SK-N-SH (cell line): Measurements from ENCODE around the gene RELCH. TPM values are rescaled to one million over a fixed set of nuclear protein-coding genes. Genes with fewer than 3 reads are reported as not detected.

Source experiments
- CTCF ChIA-PET: fragments of 300-600, 350-600 bp; formaldehyde crosslinking; extraction: SDS; loops from one replicate; lab custom pipeline; 2021; lab: Yijun Ruan, JAX
- POLR2A ChIA-PET: fragments of 350-600 bp; sonication (Branson Sonifier 250); formaldehyde crosslinking; extraction: SDS; loops from one replicate; lab custom pipeline; 2020; ENCODE audit warnings: antibody characterized with exemption, inconsistent platforms; lab: Yijun Ruan, JAX
- DNase-seq: peaks from one replicate; pipeline ENCODE4 v3.0.0; 2012
- H2AFZ ChIP-seq: fragments of 200-600 bp; sonication (generic); 2 replicates; pipeline ENCODE4 v1.8.1; 2016; ENCODE audit warnings: antibody characterized with exemption, mild to moderate bottlenecking, low read depth
- H3F3A ChIP-seq: fragments of 200-600 bp; sonication (generic); replicated peaks from 2 replicates; pipeline ENCODE3; 2016; ENCODE audit warnings: antibody characterized with exemption, mild to moderate bottlenecking; ENCODE audit not compliant: insufficient read depth
- H3K27ac ChIP-seq, 2 experiments: fragments of 200-500 bp in 1 of 2; fragments of 200-600 bp in 1 of 2; sonication (Bioruptor generic) in 1 of 2; sonication (generic), shearing (Covaris generic) in 1 of 2; 2 replicates each; pipeline versions ENCODE4 v1.5.1 to v1.6.1; 2014 to 2016; ENCODE audit warnings: low read depth in 2 of 2, inconsistent platforms in 1 of 2, low read length in 1 of 2, mild to moderate bottlenecking in 1 of 2, mixed read lengths in 1 of 2
- H3K27me3 ChIP-seq: fragments of 200-600 bp; sonication (generic), shearing (Covaris generic); 2 replicates; pipeline ENCODE4 v1.6.1; 2016; ENCODE audit warnings: mixed run types; ENCODE audit not compliant: insufficient read depth
- H3K36me3 ChIP-seq, 2 experiments: fragments of 200-500 bp in 1 of 2; fragments of 200-600 bp in 1 of 2; sonication (Bioruptor generic) in 1 of 2; sonication (generic) in 1 of 2; replicated peaks in 1 of 2; 2 replicates each; pipeline versions ENCODE3 to v1.5.1; 2014 to 2016; ENCODE audit warnings: low read length in 1 of 2, mild to moderate bottlenecking in 1 of 2; ENCODE audit not compliant: insufficient read depth in 2 of 2, control insufficient read depth in 1 of 2
- H3K4me1 ChIP-seq, 2 experiments: fragments of 200-500 bp in 1 of 2; fragments of 200-600 bp in 1 of 2; sonication (Bioruptor generic) in 1 of 2; sonication (generic), shearing (Covaris generic) in 1 of 2; 2 replicates each; pipeline versions ENCODE4 v1.5.1 to v1.6.1; 2014 to 2016; ENCODE audit warnings: low read depth in 1 of 2, low read length in 1 of 2, mixed run types in 1 of 2; ENCODE audit not compliant: insufficient read depth in 2 of 2, control insufficient read depth in 1 of 2
- H3K4me2 ChIP-seq: fragments of 200-600 bp; sonication (generic), shearing (Covaris generic); 2 replicates; pipeline ENCODE4 v1.6.1; 2017; ENCODE audit warnings: mixed run types
- H3K4me3 ChIP-seq, 2 experiments: fragments of 200-500 bp in 1 of 2; fragments of 200-600 bp in 1 of 2; sonication (Bioruptor generic) in 1 of 2; sonication (generic), shearing (Covaris generic) in 1 of 2; 2 replicates each; pipeline versions ENCODE4 v1.5.1 to v1.8.1; 2014 to 2016; ENCODE audit warnings: low read depth in 2 of 2, inconsistent platforms in 1 of 2, low read length in 1 of 2, mild to moderate bottlenecking in 1 of 2, mixed read lengths in 1 of 2, moderate library complexity in 1 of 2
- H3K79me2 ChIP-seq: fragments of 200-600 bp; sonication (generic); 2 replicates; pipeline ENCODE4 v1.8.1; 2017; ENCODE audit warnings: mild to moderate bottlenecking; ENCODE audit not compliant: insufficient read depth
- H3K9ac ChIP-seq: fragments of 200-600 bp; sonication (generic); 2 replicates; pipeline ENCODE4 v1.6.1; 2017; ENCODE audit warnings: mixed run types
- H3K9me2 ChIP-seq: fragments of 200-600 bp; sonication (generic); 2 replicates; pipeline ENCODE4 v1.6.1; 2017; ENCODE audit warnings: mixed run types
- H3K9me3 ChIP-seq: fragments of 200-600 bp; sonication (generic); 2 replicates; pipeline ENCODE4 v1.6.1; 2017; ENCODE audit warnings: mixed run types, mild to moderate bottlenecking, moderate library complexity
- H4K20me1 ChIP-seq: fragments of 200-600 bp; sonication (generic); 2 replicates; pipeline ENCODE4 v1.6.1; 2017; ENCODE audit warnings: mild to moderate bottlenecking, mixed run types; ENCODE audit not compliant: insufficient read depth
- CHD2 ChIP-seq: fragments of 150-350 bp; IDR thresholded peaks from 2 replicates; pipeline ENCODE4 v1.6.1; 2018; ENCODE audit warnings: low read length; ENCODE audit not compliant: partially characterized antibody
- ELF1 ChIP-seq: IDR thresholded peaks from 2 replicates; pipeline ENCODE4 v1.4.0; 2012
- GABPA ChIP-seq: IDR thresholded peaks from 2 replicates; pipeline ENCODE4 v1.4.0; 2012; ENCODE audit warnings: low read depth, mild to moderate bottlenecking
- GATA2 ChIP-seq: sonication (generic); formaldehyde crosslinking; IDR thresholded peaks from 2 replicates; pipeline ENCODE4 v1.5.0; 2020; ENCODE audit warnings: mild to moderate bottlenecking, missing genetic modification reagents
- JUND ChIP-seq: IDR thresholded peaks from 2 replicates; pipeline ENCODE4 v1.4.0; 2012
- NFIC ChIP-seq: IDR thresholded peaks from 2 replicates; pipeline ENCODE4 v1.4.0; 2012; ENCODE audit warnings: borderline replicate concordance
- PBX3 ChIP-seq: IDR thresholded peaks from 2 replicates; pipeline ENCODE4; 2012
- POLR2AphosphoS5 ChIP-seq: IDR thresholded peaks from 2 replicates; pipeline ENCODE4 v1.6.1; 2012; ENCODE audit warnings: low read depth, low read length
- RAD21 ChIP-seq: IDR thresholded peaks from 2 replicates; pipeline ENCODE4 v1.6.1; 2012; ENCODE audit warnings: mild to moderate bottlenecking, low read length
- RXRA ChIP-seq: IDR thresholded peaks from 2 replicates; pipeline ENCODE4 v1.4.0; 2012; ENCODE audit warnings: low read depth, mild to moderate bottlenecking, borderline replicate concordance
- SIN3A ChIP-seq: IDR thresholded peaks from 2 replicates; pipeline ENCODE4 v1.6.1; 2012; ENCODE audit warnings: low read depth, mild to moderate bottlenecking, low read length, moderate library complexity, borderline replicate concordance
- SMC3 ChIP-seq: IDR thresholded peaks from 2 replicates; pipeline ENCODE4 v1.6.1; 2012; ENCODE audit warnings: low read depth, low read length, improper control_type of control experiment
- TAF1 ChIP-seq: IDR thresholded peaks from 2 replicates; pipeline ENCODE4 v1.6.1; 2012; ENCODE audit warnings: low read depth, mild to moderate bottlenecking, low read length, moderate library complexity, borderline replicate concordance
- TCF12 ChIP-seq: IDR thresholded peaks from 2 replicates; pipeline ENCODE4 v1.4.0; 2012
- TEAD4 ChIP-seq: IDR thresholded peaks from 2 replicates; pipeline ENCODE4 v1.4.0; 2012; ENCODE audit warnings: mild to moderate bottlenecking, borderline replicate concordance; ENCODE audit not compliant: insufficient read depth
- USF1 ChIP-seq: IDR thresholded peaks from 2 replicates; pipeline ENCODE4 v1.4.0; 2012; ENCODE audit warnings: low read depth, borderline replicate concordance
- USF2 ChIP-seq: fragments of 150-350 bp; IDR thresholded peaks from 2 replicates; pipeline ENCODE4 v1.6.1; 2017; ENCODE audit warnings: antibody characterized with exemption, low read length, low read depth, borderline replicate concordance
- polyA plus RNA-seq, 3 experiments: library from polyadenylated mRNA; depleted of rRNA; stranded (reverse); fragments of >200 nt; gene quantifications; 2 replicates each; pipeline ENCODE4 v1.2.3, GENCODE V29; 2012
- TF ChIP-seq, protein P1 (sequence below): fragments of 200-600 bp; sonication (generic); IDR thresholded peaks from 2 replicates; pipeline ENCODE4 v1.6.1; 2017; ENCODE audit warnings: antibody characterized with exemption, mild to moderate bottlenecking, moderate library complexity
- TF ChIP-seq, protein P2 (sequence below): fragments of 150-350 bp; IDR thresholded peaks from 2 replicates; pipeline ENCODE4 v1.6.1; 2016; ENCODE audit warnings: mild to moderate bottlenecking, low read depth, low read length

The RELCH gene
- polyA plus RNA-seq, 1 of the 3 experiments (the other 2 are of a cell fraction), result 7.4 TPM

DNA sequence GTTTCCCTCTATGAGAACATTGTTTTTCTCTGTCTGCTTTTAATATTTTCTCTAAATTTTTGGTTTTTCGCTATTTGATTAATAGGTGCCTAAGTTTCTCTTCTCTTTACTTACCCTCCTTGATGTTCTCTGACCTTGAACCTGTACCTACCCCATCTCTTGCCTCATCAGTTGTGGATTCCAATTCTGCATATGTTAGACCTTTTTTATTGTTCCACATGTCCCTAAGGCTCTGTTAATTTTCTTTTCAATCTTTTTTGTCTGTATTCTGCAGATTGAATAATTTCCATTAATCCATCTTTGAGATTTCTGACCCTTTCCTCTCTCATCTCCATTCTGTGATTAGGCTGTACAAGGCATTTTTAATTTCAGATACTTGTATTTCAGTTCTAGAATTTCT, 23.1 kb downstream of the RELCH start (continued):
- no peak for TF ChIP-seq NFIC
- TF ChIP-seq POLR2AphosphoS5, result no peak
- TF ChIP-seq TAF1, result no peak
- no peak for TF ChIP-seq RAD21
- no peak for TF ChIP-seq CHD2
- TF ChIP-seq, protein P1, sequence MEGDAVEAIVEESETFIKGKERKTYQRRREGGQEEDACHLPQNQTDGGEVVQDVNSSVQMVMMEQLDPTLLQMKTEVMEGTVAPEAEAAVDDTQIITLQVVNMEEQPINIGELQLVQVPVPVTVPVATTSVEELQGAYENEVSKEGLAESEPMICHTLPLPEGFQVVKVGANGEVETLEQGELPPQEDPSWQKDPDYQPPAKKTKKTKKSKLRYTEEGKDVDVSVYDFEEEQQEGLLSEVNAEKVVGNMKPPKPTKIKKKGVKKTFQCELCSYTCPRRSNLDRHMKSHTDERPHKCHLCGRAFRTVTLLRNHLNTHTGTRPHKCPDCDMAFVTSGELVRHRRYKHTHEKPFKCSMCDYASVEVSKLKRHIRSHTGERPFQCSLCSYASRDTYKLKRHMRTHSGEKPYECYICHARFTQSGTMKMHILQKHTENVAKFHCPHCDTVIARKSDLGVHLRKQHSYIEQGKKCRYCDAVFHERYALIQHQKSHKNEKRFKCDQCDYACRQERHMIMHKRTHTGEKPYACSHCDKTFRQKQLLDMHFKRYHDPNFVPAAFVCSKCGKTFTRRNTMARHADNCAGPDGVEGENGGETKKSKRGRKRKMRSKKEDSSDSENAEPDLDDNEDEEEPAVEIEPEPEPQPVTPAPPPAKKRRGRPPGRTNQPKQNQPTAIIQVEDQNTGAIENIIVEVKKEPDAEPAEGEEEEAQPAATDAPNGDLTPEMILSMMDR, result no peak
- no peak for TF ChIP-seq PBX3

- H3K9ac ChIP-seq, result no peak overlapping the region
- H3K4me2 ChIP-seq, result no peak overlapping the region
- DNase-seq, result no peak
- no peaks in the 10 kb centered on the region for H3K9me2 ChIP-seq
- no peaks in the 10 kb centered on the region for H3F3A ChIP-seq
- no peaks in the 10 kb centered on the region for H3K9me3 ChIP-seq
- H3K36me3 ChIP-seq, result peaks cover 22% of the 10 kb centered on the region in 2 experiments
- H2AFZ ChIP-seq, result no peak overlapping the region
- H3K27me3 ChIP-seq, result no peaks in the 10 kb centered on the region
- no peaks in the 10 kb centered on the region for H3K4me1 ChIP-seq
- no peak overlapping the region for H3K4me3 ChIP-seq
- no peaks in the 10 kb centered on the region for H4K20me1 ChIP-seq
- TF ChIP-seq GATA2, result no peak
- TF ChIP-seq TCF12, result no peak
- TF ChIP-seq USF2, result no peak
- TF ChIP-seq SMC3, result no peak
- no peak for TF ChIP-seq SIN3A
- TF ChIP-seq, protein P2, sequence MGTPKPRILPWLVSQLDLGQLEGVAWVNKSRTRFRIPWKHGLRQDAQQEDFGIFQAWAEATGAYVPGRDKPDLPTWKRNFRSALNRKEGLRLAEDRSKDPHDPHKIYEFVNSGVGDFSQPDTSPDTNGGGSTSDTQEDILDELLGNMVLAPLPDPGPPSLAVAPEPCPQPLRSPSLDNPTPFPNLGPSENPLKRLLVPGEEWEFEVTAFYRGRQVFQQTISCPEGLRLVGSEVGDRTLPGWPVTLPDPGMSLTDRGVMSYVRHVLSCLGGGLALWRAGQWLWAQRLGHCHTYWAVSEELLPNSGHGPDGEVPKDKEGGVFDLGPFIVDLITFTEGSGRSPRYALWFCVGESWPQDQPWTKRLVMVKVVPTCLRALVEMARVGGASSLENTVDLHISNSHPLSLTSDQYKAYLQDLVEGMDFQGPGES, result no peak
- TF ChIP-seq RXRA, result no peak
- no peak for TF ChIP-seq JUND
- TF ChIP-seq POLR2AphosphoS5, result no peak
- TF ChIP-seq GABPA, result no peak
- TF ChIP-seq ELF1, result no peak
- TF ChIP-seq USF1, result no peak
- no peak for TF ChIP-seq TEAD4
- POLR2A ChIA-PET, result no interaction called here
- H3K27ac ChIP-seq, result no peak overlapping the region
- H3K79me2 ChIP-seq, result peaks cover 54% of the 10 kb centered on the region
- CTCF ChIA-PET, result no interaction called here
Measured at GRCh38 chr18:62211325-62211828, 24.3 kb downstream of the RELCH start.
